IMR-90 (cell line): ENCODE data around the gene CEP152. TPM values are rescaled to one million over a fixed set of nuclear protein-coding genes. Genes with fewer than 3 reads are reported as not detected.

Experiments
- ATAC-seq: fragments of 200-7000 bp; cut with Tn5 transposase; 2 replicates; pipeline ENCODE4 v1.9.1; 2020; ENCODE audit warnings: low read depth, mild to moderate bottlenecking, moderate library complexity
- BruUV-seq: library from RNA; stranded (reverse); fragments of 400-500 nt; replicated peaks from 2 replicates; lab custom pipeline; 2021; lab: Mats Ljungman, UMichigan
- CTCF ChIA-PET: fragments of 300-600 bp; formaldehyde crosslinking; extraction: SDS; loops from one replicate; lab custom pipeline; 2021; ENCODE audit warnings: antibody characterized with exemption; lab: Yijun Ruan, JAX
- POLR2A ChIA-PET: fragments of 300-600 bp; sonication (Branson Sonifier 250); formaldehyde crosslinking; loops from one replicate; lab custom pipeline; 2022; ENCODE audit warnings: antibody characterized with exemption; ENCODE audit not compliant: unreplicated experiment; lab: Charles Lee
- DNase-seq: peaks from one replicate; pipeline ENCODE4 v3.0.0; 2013
- H2AFZ ChIP-seq: replicated peaks from 2 replicates; pipeline ENCODE3; 2013; ENCODE audit warnings: low read length, mild to moderate bottlenecking; ENCODE audit not compliant: poor library complexity
- H2AK5ac ChIP-seq: 2 replicates; pipeline ENCODE4 v1.6.1; 2013; ENCODE audit warnings: low read depth, low read length, inconsistent platforms
- H2AK9ac ChIP-seq: replicated peaks from 2 replicates; pipeline ENCODE3; 2013; ENCODE audit warnings: mild to moderate bottlenecking, low read depth, low read length, moderate library complexity; ENCODE audit not compliant: poor library complexity
- H2BK120ac ChIP-seq: 2 replicates; pipeline ENCODE4 v1.6.1; 2013; ENCODE audit warnings: low read depth, low read length, inconsistent platforms
- H2BK15ac ChIP-seq: 3 replicates; pipeline ENCODE4 v1.6.1; 2013; ENCODE audit warnings: low read depth, low read length, inconsistent platforms
- H2BK20ac ChIP-seq: 2 replicates; pipeline ENCODE4 v1.6.1; 2013; ENCODE audit warnings: low read depth, mild to moderate bottlenecking, inconsistent platforms, low read length, moderate library complexity
- H2BK5ac ChIP-seq: 2 replicates; pipeline ENCODE4 v1.6.1; 2013; ENCODE audit warnings: mild to moderate bottlenecking, low read depth, low read length, inconsistent platforms; ENCODE audit not compliant: poor library complexity, severe bottlenecking
- H3K14ac ChIP-seq: replicated peaks from 2 replicates; pipeline ENCODE4 v1.6.1; 2013; ENCODE audit warnings: low read depth, low read length, inconsistent platforms
- H3K18ac ChIP-seq: 2 replicates; pipeline ENCODE4 v1.6.1; 2013; ENCODE audit warnings: low read depth, low read length, control low read depth
- H3K23ac ChIP-seq: 2 replicates; pipeline ENCODE4 v1.6.1; 2013; ENCODE audit warnings: low read depth, low read length, inconsistent platforms
- H3K27ac ChIP-seq: 2 replicates; pipeline ENCODE4 v1.5.1; 2013; ENCODE audit warnings: mild to moderate bottlenecking, control low read depth, low read length; ENCODE audit not compliant: insufficient read depth
- H3K27me3 ChIP-seq: 2 replicates; pipeline ENCODE4 v1.6.1; 2013; ENCODE audit warnings: low read length; ENCODE audit not compliant: control insufficient read depth, insufficient read depth
- H3K36me3 ChIP-seq: 2 replicates; pipeline ENCODE4 v1.6.1; 2013; ENCODE audit warnings: low read length, mixed read lengths; ENCODE audit not compliant: control insufficient read depth, insufficient read depth
- H3K4ac ChIP-seq: 2 replicates; pipeline ENCODE4 v1.6.1; 2013; ENCODE audit warnings: low read depth, low read length, inconsistent platforms
- H3K4me1 ChIP-seq: 2 replicates; pipeline ENCODE4 v1.6.1; 2013; ENCODE audit warnings: low read length, mixed read lengths; ENCODE audit not compliant: control insufficient read depth, insufficient read depth
- H3K4me2 ChIP-seq: 2 replicates; pipeline ENCODE4 v1.6.1; 2013; ENCODE audit warnings: low read depth, mild to moderate bottlenecking, control low read depth, low read length, moderate library complexity
- H3K4me3 ChIP-seq: 2 replicates; pipeline ENCODE4 v1.5.1; 2013; ENCODE audit warnings: low read depth, mild to moderate bottlenecking, control low read depth, low read length, moderate library complexity; ENCODE audit not compliant: insufficient read depth
- H3K56ac ChIP-seq: 2 replicates; pipeline ENCODE4 v1.6.1; 2013; ENCODE audit warnings: low read length, inconsistent platforms; ENCODE audit not compliant: insufficient read depth; ENCODE audit errors: extremely low read depth
- H3K79me1 ChIP-seq, 2 experiments: 2 replicates each; pipeline ENCODE4 v1.6.1; 2013; ENCODE audit warnings: low read length in 2 of 2, inconsistent platforms in 1 of 2, low read depth in 1 of 2
- H3K9ac ChIP-seq: 2 replicates; pipeline ENCODE4 v1.6.1; 2013; ENCODE audit warnings: low read depth, low read length, control low read depth
- H3K9me1 ChIP-seq: 2 replicates; pipeline ENCODE4 v1.6.1; 2013; ENCODE audit warnings: low read length, inconsistent platforms; ENCODE audit not compliant: insufficient read depth
- H3K9me3 ChIP-seq: 2 replicates; pipeline ENCODE4 v1.6.1; 2013; ENCODE audit warnings: low read length; ENCODE audit not compliant: control insufficient read depth, insufficient read depth
- H4K20me1 ChIP-seq: 2 replicates; pipeline ENCODE4 v1.6.1; 2013; ENCODE audit warnings: low read length, inconsistent platforms; ENCODE audit not compliant: insufficient read depth
- H4K5ac ChIP-seq: 2 replicates; pipeline ENCODE4 v1.6.1; 2013; ENCODE audit warnings: mild to moderate bottlenecking, low read depth, low read length, control low read depth
- H4K8ac ChIP-seq, 2 experiments: 2 replicates each; pipeline ENCODE4 v1.6.1; 2013; ENCODE audit warnings: low read depth in 2 of 2, low read length in 2 of 2, control low read depth in 1 of 2, inconsistent platforms in 1 of 2
- H4K91ac ChIP-seq: 2 replicates; pipeline ENCODE4 v1.6.1; 2013; ENCODE audit warnings: low read depth, low read length, inconsistent platforms; ENCODE audit not compliant: insufficient read depth
- BHLHE40 ChIP-seq: fragments of 150-350 bp; IDR thresholded peaks from 2 replicates; pipeline ENCODE4 v1.6.1; 2016; ENCODE audit warnings: mild to moderate bottlenecking, low read depth, low read length
- CHD1 ChIP-seq: IDR thresholded peaks from 2 replicates; pipeline ENCODE4 v1.6.1; 2012; ENCODE audit warnings: low read depth, low read length, improper control_type of control experiment
- CTCF ChIP-seq: conservative IDR thresholded peaks from 2 replicates; pipeline ENCODE4 v1.5.1; 2012; ENCODE audit warnings: mild to moderate bottlenecking, low read depth, low read length, improper control_type of control experiment
- ELK1 ChIP-seq: fragments of 150-350 bp; IDR thresholded peaks from 2 replicates; pipeline ENCODE4 v1.6.1; 2016; ENCODE audit warnings: low read depth, mild to moderate bottlenecking, low read length, moderate library complexity, borderline replicate concordance
- FOS ChIP-seq: fragments of 150-350 bp; IDR thresholded peaks from 2 replicates; pipeline ENCODE4 v1.6.1; 2016; ENCODE audit warnings: low read depth, low read length
- MAFK ChIP-seq: IDR thresholded peaks from 2 replicates; pipeline ENCODE4 v1.6.1; 2012; ENCODE audit warnings: low read depth, low read length, improper control_type of control experiment
- MAZ ChIP-seq: IDR thresholded peaks from 2 replicates; pipeline ENCODE4 v1.6.1; 2012; ENCODE audit warnings: low read depth, mild to moderate bottlenecking, low read length, improper control_type of control experiment, moderate library complexity, borderline replicate concordance
- MXI1 ChIP-seq: IDR thresholded peaks from 2 replicates; pipeline ENCODE4 v1.6.1; 2012; ENCODE audit warnings: low read depth, mild to moderate bottlenecking, low read length, moderate library complexity, borderline replicate concordance
- NFE2L2 ChIP-seq: fragments of 150-350 bp; IDR thresholded peaks from 2 replicates; pipeline ENCODE4 v1.6.1; 2016; ENCODE audit warnings: low read depth, mild to moderate bottlenecking, low read length
- POLR2A ChIP-seq: IDR thresholded peaks from 2 replicates; pipeline ENCODE4 v1.6.1; 2012; ENCODE audit warnings: mild to moderate bottlenecking, low read depth, low read length
- RAD21 ChIP-seq: IDR thresholded peaks from 2 replicates; pipeline ENCODE4 v1.6.1; 2012; ENCODE audit warnings: low read length, improper control_type of control experiment
- RCOR1 ChIP-seq: IDR thresholded peaks from 2 replicates; pipeline ENCODE4 v1.6.1; 2012; ENCODE audit warnings: mild to moderate bottlenecking, low read length, improper control_type of control experiment; ENCODE audit not compliant: insufficient replicate concordance
- RFX5 ChIP-seq: IDR thresholded peaks from 2 replicates; pipeline ENCODE4 v1.8.0; 2012; ENCODE audit warnings: low read depth, mild to moderate bottlenecking, low read length, moderate library complexity
- SMC3 ChIP-seq: fragments of 150-350 bp; IDR thresholded peaks from 2 replicates; pipeline ENCODE4 v1.6.1; 2016; ENCODE audit warnings: low read depth, mild to moderate bottlenecking, antibody characterized with exemption, low read length, moderate library complexity
- USF2 ChIP-seq: fragments of 150-350 bp; IDR thresholded peaks from 2 replicates; pipeline ENCODE4 v1.6.1; 2017; ENCODE audit warnings: mild to moderate bottlenecking, antibody characterized with exemption, low read length, low read depth
- WGBS, 2 experiments: methylation state at CpG; one replicate each; pipeline versions ENCODE4 v1.1.5 to v1.1.7; 2013; ENCODE audit warnings: missing lambda C conversion rate in 2 of 2; ENCODE audit not compliant: insufficient read length in 1 of 2; ENCODE audit errors: extremely low coverage in 2 of 2; 5-methylcytosine and 5-hydroxymethylcytosine counted together
- dilution Hi-C: fragments of 300-500 bp; cut with HindIII; formaldehyde crosslinking; loops from one replicate; pipeline ENCODE4 v1.14.3; 2018; ENCODE audit warnings: low sequenced_read_pairs; ENCODE audit not compliant: unreplicated experiment
- in situ Hi-C: fragments of 300-500 bp; cut with MboI; formaldehyde crosslinking; loops from 3 replicates; pipeline ENCODE4 v1.14.3; 2019; ENCODE audit warnings: low sequenced_read_pairs, inconsistent platforms, mixed read lengths
- intact Hi-C: fragments of 100-400 bp; cut with micrococcal nuclease; formaldehyde crosslinking; loops from 2 replicates; pipeline ENCODE4 v1.10.0; 2022
- polyA plus RNA-seq, 3 experiments: library from polyadenylated mRNA; depleted of rRNA; stranded (reverse); fragments of >200 nt; gene quantifications; 2 replicates each; pipeline ENCODE4 v1.2.3, GENCODE V29; 2012; ENCODE audit warnings: low replicate concordance in 1 of 3
- total RNA-seq: library from RNA; depleted of rRNA; stranded (reverse); fragments of >200 nt; gene quantifications from 2 replicates; pipeline ENCODE4 v1.2.3, GENCODE V29; 2012

CEP152 gene
- total and polyA plus RNA-seq, 2 of the 4 experiments (the other 2 are of a cell fraction): 2.1 to 7.3 TPM

GRCh38 chr15:48811325-48811958, 573 bp upstream of the CEP152 start:
- Histone ChIP-seq H2BK15ac (no peak overlapping the region), H3K14ac (0 out of 2 replicates have a peak overlapping the region, but pooled peaks have one; percentile 31), H3K9me1 (peaks cover 5% of the 10 kb centered on the region; the same call in 1 of the 2 replicates), H3K4me3 (peak overlapping the region; percentile 65), H3K9ac (peak overlapping the region; percentile 16; the same call in 1 of the 2 replicates), H3K56ac (no peak overlapping the region), H2AK5ac (no peak overlapping the region), H4K20me1 (no peaks in the 10 kb centered on the region), H2AK9ac (no peak overlapping the region), H2BK120ac (no peak overlapping the region), H3K79me1 (peaks cover 12 to 26% of the 10 kb centered on the region in 2 experiments), H4K5ac (no peak overlapping the region), H3K9me3 (no peaks in the 10 kb centered on the region), H3K27me3 (no peaks in the 10 kb centered on the region), H3K23ac (peak overlapping the region; percentile 41; the same call in 1 of the 2 replicates), H3K18ac (no peak overlapping the region), H3K4me2 (peak overlapping the region; percentile 87), H3K27ac (no peak overlapping the region), H2AFZ (peak overlapping the region; percentile 89), H4K8ac (peak overlapping the region in 1 of 2 experiments; percentile 59; a peak in 1 of 4 replicates), H3K36me3 (no peaks in the 10 kb centered on the region), H2BK5ac (no peak overlapping the region), H4K91ac (no peak overlapping the region), H3K4me1 (no peaks in the 10 kb centered on the region; the same call in 1 of the 2 replicates), H3K4ac (no peak overlapping the region), H2BK20ac (no peak overlapping the region)
- CTCF ChIA-PET: no interaction called here
- dilution Hi-C loops: no loop called here
- DNase-seq (no peak), ATAC-seq (no peak; the same call in 1 of the 2 replicates)
- BruUV-seq: no TSS peak
- POLR2A ChIA-PET: interaction anchor here (0.8 kb wide), 2 partner anchors 10 to 67 kb away, joined by 3 read pairs; partner anchors contain the start of gene EID1
- intact Hi-C loops: no loop called here
- in situ Hi-C loops: no loop called here
- 0% methylated on average over 8 of the region's 25 CpGs; no CpG with 5 or more reads in 1 of the 2 experiments for WGBS, 2 experiments
- no peak for TF ChIP-seq RFX5
- no peak for TF ChIP-seq RAD21
- no peak for TF ChIP-seq BHLHE40
- TF ChIP-seq SMC3: no peak
- no peak for TF ChIP-seq CTCF
- TF ChIP-seq MAFK: no peak
- no peak for TF ChIP-seq RCOR1
- TF ChIP-seq ELK1: no peak
- no peak for TF ChIP-seq MAZ
- TF ChIP-seq POLR2A: no peak
- TF ChIP-seq CHD1: no peak
- no peak for TF ChIP-seq MXI1
- TF ChIP-seq NFE2L2: no peak
- no peak for TF ChIP-seq USF2
- no peak for TF ChIP-seq FOS
